ENCODE data around the gene TSR3.

Gene TSR3

DNA sequence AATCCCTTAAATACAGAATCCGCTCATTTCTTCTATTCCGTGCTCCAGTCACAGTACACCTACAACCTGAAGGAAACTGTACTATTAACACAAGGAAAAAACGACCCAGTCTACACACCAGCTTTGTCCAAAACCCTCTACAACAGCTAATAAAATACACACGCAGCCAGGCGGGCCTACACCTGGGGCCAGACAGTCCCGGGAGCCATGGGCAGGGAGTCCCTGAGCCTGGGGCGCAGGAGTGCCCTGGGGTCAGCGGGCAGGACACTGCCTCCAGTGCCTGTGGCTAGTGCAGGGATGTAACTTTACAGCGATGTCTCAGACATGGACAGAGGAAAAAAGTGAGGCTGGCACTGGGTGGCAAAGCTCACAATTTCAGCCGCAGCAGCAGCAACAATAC lies 28.5 kb upstream of the TSR3 start:
- H3K4me2 ChIP-seq (ENCODE audit: low read depth, low read length) = peak overlapping the region; percentile 39
- H3F3A ChIP-seq (ENCODE audit: insufficient read depth, low read length) = peaks cover 4% of the 10 kb centered on the region; the same call in 1 of the 2 replicates
- H3K27me3 ChIP-seq (replicated peaks; ENCODE audit: insufficient read depth, low read length) = no peaks in the 10 kb centered on the region
- no peak overlapping the region for H3K9ac ChIP-seq (ENCODE audit: low read length)
- no peaks in the 10 kb centered on the region for H3K9me2 ChIP-seq (replicated peaks; ENCODE audit: insufficient read depth, low read length)
- DNase-seq = no peak
- H3K27ac ChIP-seq (ENCODE audit: low read length) = no peak overlapping the region
- H2AFZ ChIP-seq (ENCODE audit: low read length) = no peak overlapping the region
- H3K4me1 ChIP-seq (ENCODE audit: low read length) = no peaks in the 10 kb centered on the region
- 0 out of 2 replicates have a peak overlapping the region, but pooled peaks have one; percentile 50 for H3K4me3 ChIP-seq (ENCODE audit: low read length)
- TF ChIP-seq EZH2 (optimal IDR thresholded peaks at IDR 0.05; ENCODE audit: low read depth, low read length) = no peak
- TF ChIP-seq, protein P1, sequence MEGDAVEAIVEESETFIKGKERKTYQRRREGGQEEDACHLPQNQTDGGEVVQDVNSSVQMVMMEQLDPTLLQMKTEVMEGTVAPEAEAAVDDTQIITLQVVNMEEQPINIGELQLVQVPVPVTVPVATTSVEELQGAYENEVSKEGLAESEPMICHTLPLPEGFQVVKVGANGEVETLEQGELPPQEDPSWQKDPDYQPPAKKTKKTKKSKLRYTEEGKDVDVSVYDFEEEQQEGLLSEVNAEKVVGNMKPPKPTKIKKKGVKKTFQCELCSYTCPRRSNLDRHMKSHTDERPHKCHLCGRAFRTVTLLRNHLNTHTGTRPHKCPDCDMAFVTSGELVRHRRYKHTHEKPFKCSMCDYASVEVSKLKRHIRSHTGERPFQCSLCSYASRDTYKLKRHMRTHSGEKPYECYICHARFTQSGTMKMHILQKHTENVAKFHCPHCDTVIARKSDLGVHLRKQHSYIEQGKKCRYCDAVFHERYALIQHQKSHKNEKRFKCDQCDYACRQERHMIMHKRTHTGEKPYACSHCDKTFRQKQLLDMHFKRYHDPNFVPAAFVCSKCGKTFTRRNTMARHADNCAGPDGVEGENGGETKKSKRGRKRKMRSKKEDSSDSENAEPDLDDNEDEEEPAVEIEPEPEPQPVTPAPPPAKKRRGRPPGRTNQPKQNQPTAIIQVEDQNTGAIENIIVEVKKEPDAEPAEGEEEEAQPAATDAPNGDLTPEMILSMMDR (IDR thresholded peaks at IDR 0.05; ENCODE audit: low read length) = no peak
- TF ChIP-seq EZH2phosphoT487 (IDR thresholded peaks at IDR 0.05; ENCODE audit: low read length) = no peak
- peaks cover 42% of the 10 kb centered on the region for H3K79me2 ChIP-seq (ENCODE audit: low read length)
- no peaks in the 10 kb centered on the region for H4K20me1 ChIP-seq (ENCODE audit: insufficient read depth, low read length)
- no peaks in the 10 kb centered on the region for H3K9me3 ChIP-seq (replicated peaks; ENCODE audit: insufficient read depth, low read length)
- no peaks in the 10 kb centered on the region for H3K36me3 ChIP-seq (replicated peaks; ENCODE audit: insufficient read depth, low read length)

- H3K9ac ChIP-seq (ENCODE audit: low read length) = peak overlapping the region; percentile 96
- peaks cover 49% of the 10 kb centered on the region for H3K79me2 ChIP-seq (ENCODE audit: low read length)
These were observed 27.8 kb upstream of the TSR3 start for GRCh38 chr16:1379304-1380076.

GRCh38 chr16:1378804-1379303 lies 27.2 kb upstream of the TSR3 start:
- Histone ChIP-seq H4K20me1 (ENCODE audit: insufficient read depth, low read length) (no peaks in the 10 kb centered on the region), H3K4me3 (ENCODE audit: low read length) (peak overlapping the region; percentile 82), H3K79me2 (ENCODE audit: low read length) (peaks cover 54% of the 10 kb centered on the region), H3K9me2 (replicated peaks; ENCODE audit: insufficient read depth, low read length) (no peaks in the 10 kb centered on the region), H3K36me3 (replicated peaks; ENCODE audit: insufficient read depth, low read length) (no peaks in the 10 kb centered on the region), H2AFZ (ENCODE audit: low read length) (peak overlapping the region; percentile 33; the same call in 1 of the 2 replicates), H3K4me2 (ENCODE audit: low read depth, low read length) (peak overlapping the region; percentile 92), H3K27ac (ENCODE audit: low read length) (peak overlapping the region; percentile 65), H3K4me1 (ENCODE audit: low read length) (no peaks in the 10 kb centered on the region), H3K9me3 (replicated peaks; ENCODE audit: insufficient read depth, low read length) (no peaks in the 10 kb centered on the region), H3K9ac (ENCODE audit: low read length) (peak overlapping the region; percentile 96), H3F3A (ENCODE audit: insufficient read depth, low read length) (peaks cover 4% of the 10 kb centered on the region; the same call in 1 of the 2 replicates), H3K27me3 (replicated peaks; ENCODE audit: insufficient read depth, low read length) (no peaks in the 10 kb centered on the region)
- peak; percentile 68 for DNase-seq
- TF ChIP-seq EZH2phosphoT487 (IDR thresholded peaks at IDR 0.05; ENCODE audit: low read length) (no peak), EZH2 (optimal IDR thresholded peaks at IDR 0.05; ENCODE audit: low read depth, low read length) (no peak)
- TF ChIP-seq, protein P1 (IDR thresholded peaks at IDR 0.05; ENCODE audit: low read length) = no peak

More at GRCh38 chr16:1379304-1380076, 27.8 kb upstream of the TSR3 start:
- Histone ChIP-seq H2AFZ (ENCODE audit: low read length) (peak overlapping the region; percentile 33; the same call in 1 of the 2 replicates), H3K4me1 (ENCODE audit: low read length) (no peaks in the 10 kb centered on the region), H3K27me3 (replicated peaks; ENCODE audit: insufficient read depth, low read length) (no peaks in the 10 kb centered on the region), H3K9me3 (replicated peaks; ENCODE audit: insufficient read depth, low read length) (no peaks in the 10 kb centered on the region), H3K4me3 (ENCODE audit: low read length) (peak overlapping the region; percentile 82), H4K20me1 (ENCODE audit: insufficient read depth, low read length) (no peaks in the 10 kb centered on the region), H3K4me2 (ENCODE audit: low read depth, low read length) (peak overlapping the region; percentile 92), H3K36me3 (replicated peaks; ENCODE audit: insufficient read depth, low read length) (no peaks in the 10 kb centered on the region), H3K27ac (ENCODE audit: low read length) (peak overlapping the region; percentile 65), H3F3A (ENCODE audit: insufficient read depth, low read length) (peaks cover 4% of the 10 kb centered on the region; the same call in 1 of the 2 replicates), H3K9me2 (replicated peaks; ENCODE audit: insufficient read depth, low read length) (no peaks in the 10 kb centered on the region)
- TF ChIP-seq, protein P1 (IDR thresholded peaks at IDR 0.05; ENCODE audit: low read length) = peak; percentile 13
- TF ChIP-seq EZH2phosphoT487 (IDR thresholded peaks at IDR 0.05; ENCODE audit: low read length) = no peak
- peak; percentile 73 for DNase-seq
